OCI-LY3 (cell line): Measurements from ENCODE around the gene CDCP2.

Experiments
- H2AFZ ChIP-seq: fragments of 200-600, 300-600 bp; shearing (Covaris generic); 2 replicates; pipeline ENCODE4 v1.6.0; 2014; ENCODE audit warnings: antibody characterized with exemption, low read depth, low read length
- H3K27ac ChIP-seq: fragments of 200-600, 300-600 bp; sonication (generic); 2 replicates; pipeline ENCODE4 v1.5.1; 2014; ENCODE audit warnings: mild to moderate bottlenecking, low read length, moderate library complexity, mixed read lengths
- H3K27me3 ChIP-seq: fragments of 200-600, 300-600 bp; sonication (generic); 2 replicates; pipeline ENCODE4 v1.6.1; 2014; ENCODE audit warnings: low read depth, low read length, mixed read lengths
- H3K36me3 ChIP-seq: fragments of 200-600, 300-600 bp; sonication (generic); replicated peaks from 2 replicates; pipeline ENCODE3; 2014; ENCODE audit warnings: low read depth, low read length, mixed read lengths
- H3K4me1 ChIP-seq: fragments of 300-600, 200-600 bp; sonication (generic); 2 replicates; pipeline ENCODE4 v1.6.1; 2014; ENCODE audit warnings: low read length, mixed read lengths
- H3K4me2 ChIP-seq: fragments of 200-600, 300-600 bp; sonication (generic); 2 replicates; pipeline ENCODE4 v1.6.1; 2014; ENCODE audit warnings: low read length, mixed read lengths
- H3K4me3 ChIP-seq: fragments of 300-600, 200-600 bp; sonication (generic); 2 replicates; pipeline ENCODE4 v1.5.1; 2014; ENCODE audit warnings: antibody characterized with exemption, mild to moderate bottlenecking, low read length, moderate library complexity
- H3K79me2 ChIP-seq: fragments of 300-600, 200-600 bp; shearing (Covaris generic); 2 replicates; pipeline ENCODE4 v1.6.1; 2014; ENCODE audit warnings: mild to moderate bottlenecking, low read length, mixed read lengths
- H3K9ac ChIP-seq: fragments of 300-600, 200-600 bp; shearing (Covaris generic); 2 replicates; pipeline ENCODE4 v1.6.0; 2014; ENCODE audit warnings: mild to moderate bottlenecking, low read length, moderate library complexity
- H3K9me3 ChIP-seq: fragments of 200-600, 300-600 bp; shearing (Covaris generic); 2 replicates; pipeline ENCODE4 v1.6.1; 2014; ENCODE audit warnings: low read length, mixed read lengths; ENCODE audit not compliant: insufficient read depth
- H4K20me1 ChIP-seq: fragments of 200-600, 300-600 bp; sonication (generic); 2 replicates; pipeline ENCODE4 v1.6.1; 2016; ENCODE audit warnings: low read length, mixed read lengths; ENCODE audit not compliant: insufficient read depth
- EZH2phosphoT487 ChIP-seq: fragments of 200-600 bp; shearing (Covaris generic); IDR thresholded peaks from 2 replicates; pipeline ENCODE4 v1.6.1; 2018; ENCODE audit warnings: antibody characterized with exemption, mixed run types, low read depth
- TF ChIP-seq, protein P1 (sequence below): fragments of 200-600, 300-600 bp; sonication (generic); IDR thresholded peaks from 2 replicates; pipeline ENCODE4 v1.5.1; 2014; ENCODE audit warnings: antibody characterized with exemption, low read length, low read depth

CDCP2 gene

DNA sequence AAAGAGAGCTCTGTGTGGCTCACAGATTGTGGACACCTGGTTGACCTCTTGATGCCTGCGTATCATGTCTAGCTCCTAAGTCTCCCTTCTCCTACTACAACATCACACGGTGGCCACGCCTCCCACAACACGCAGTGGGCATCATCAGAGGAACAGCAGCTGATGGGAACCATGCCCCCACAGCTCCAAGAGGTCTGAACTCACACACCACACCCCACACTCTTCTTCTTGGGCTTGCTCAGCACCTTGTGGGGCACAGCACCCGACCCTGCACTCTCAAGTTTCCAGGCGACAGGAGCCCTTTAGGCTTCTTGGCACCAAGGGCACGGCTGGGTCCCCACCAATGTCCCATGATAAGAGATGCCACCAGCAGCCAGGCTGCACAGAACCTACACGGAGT lies 18.8 kb upstream of the CDCP2 start:
- Histone ChIP-seq H3K27ac (no peak overlapping the region), H3K4me3 (no peak overlapping the region), H4K20me1 (no peaks in the 10 kb centered on the region), H2AFZ (no peak overlapping the region), H3K9ac (no peak overlapping the region), H3K9me3 (no peaks in the 10 kb centered on the region), H3K36me3 (no peaks in the 10 kb centered on the region), H3K79me2 (no peaks in the 10 kb centered on the region), H3K27me3 (no peaks in the 10 kb centered on the region), H3K4me2 (no peak overlapping the region), H3K4me1 (no peaks in the 10 kb centered on the region)
- no peak for TF ChIP-seq EZH2phosphoT487
- TF ChIP-seq, protein P1, sequence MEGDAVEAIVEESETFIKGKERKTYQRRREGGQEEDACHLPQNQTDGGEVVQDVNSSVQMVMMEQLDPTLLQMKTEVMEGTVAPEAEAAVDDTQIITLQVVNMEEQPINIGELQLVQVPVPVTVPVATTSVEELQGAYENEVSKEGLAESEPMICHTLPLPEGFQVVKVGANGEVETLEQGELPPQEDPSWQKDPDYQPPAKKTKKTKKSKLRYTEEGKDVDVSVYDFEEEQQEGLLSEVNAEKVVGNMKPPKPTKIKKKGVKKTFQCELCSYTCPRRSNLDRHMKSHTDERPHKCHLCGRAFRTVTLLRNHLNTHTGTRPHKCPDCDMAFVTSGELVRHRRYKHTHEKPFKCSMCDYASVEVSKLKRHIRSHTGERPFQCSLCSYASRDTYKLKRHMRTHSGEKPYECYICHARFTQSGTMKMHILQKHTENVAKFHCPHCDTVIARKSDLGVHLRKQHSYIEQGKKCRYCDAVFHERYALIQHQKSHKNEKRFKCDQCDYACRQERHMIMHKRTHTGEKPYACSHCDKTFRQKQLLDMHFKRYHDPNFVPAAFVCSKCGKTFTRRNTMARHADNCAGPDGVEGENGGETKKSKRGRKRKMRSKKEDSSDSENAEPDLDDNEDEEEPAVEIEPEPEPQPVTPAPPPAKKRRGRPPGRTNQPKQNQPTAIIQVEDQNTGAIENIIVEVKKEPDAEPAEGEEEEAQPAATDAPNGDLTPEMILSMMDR, result no peak

DNA sequence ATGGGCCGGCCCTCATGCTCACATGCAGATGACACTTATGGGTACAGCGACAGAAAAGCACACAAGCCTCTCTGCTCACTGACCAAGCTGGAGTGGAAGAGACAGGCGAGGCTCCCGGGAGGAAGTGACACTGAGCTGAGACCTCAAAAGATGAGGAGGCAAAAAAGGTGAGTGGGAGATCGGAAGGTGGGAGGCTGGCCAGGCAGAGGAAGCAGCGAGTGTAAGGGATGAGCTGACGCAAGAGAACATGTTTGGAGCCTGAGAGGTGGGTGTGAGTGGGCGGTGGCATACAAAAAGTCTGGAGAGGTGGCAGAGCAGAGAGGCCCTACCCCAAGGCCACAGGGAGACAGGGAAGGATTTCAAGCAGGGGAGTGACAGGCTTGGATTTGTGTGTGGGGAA lies 18.2 kb upstream of the CDCP2 start:
- Histone ChIP-seq H3K9ac (no peak overlapping the region), H3K4me3 (no peak overlapping the region), H3K79me2 (no peaks in the 10 kb centered on the region), H3K4me1 (no peaks in the 10 kb centered on the region), H4K20me1 (no peaks in the 10 kb centered on the region), H2AFZ (no peak overlapping the region), H3K4me2 (no peak overlapping the region), H3K27ac (no peak overlapping the region), H3K9me3 (no peaks in the 10 kb centered on the region), H3K27me3 (no peaks in the 10 kb centered on the region), H3K36me3 (no peaks in the 10 kb centered on the region)
- no peak for TF ChIP-seq EZH2phosphoT487
- TF ChIP-seq, protein P1, result no peak

DNA sequence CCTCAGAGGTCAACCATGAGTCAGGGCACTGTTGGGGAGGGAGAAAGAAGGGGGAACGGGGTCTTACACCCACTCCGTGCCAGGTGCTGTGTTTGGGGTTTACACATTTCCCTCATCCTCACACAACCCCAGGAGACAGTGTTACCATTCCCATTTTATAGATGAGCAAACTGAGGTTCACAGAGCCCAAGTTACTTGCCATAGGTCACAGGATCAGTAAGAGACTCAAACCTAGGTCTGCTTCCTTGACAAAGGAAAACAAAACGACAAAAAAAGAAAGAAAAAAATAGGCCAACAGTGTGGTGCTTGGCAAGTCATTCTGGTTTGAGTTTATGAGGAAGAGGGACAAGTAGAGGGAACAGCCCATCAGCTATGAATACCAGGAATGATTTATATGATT lies 16.3 kb upstream of the CDCP2 start:
- Histone ChIP-seq H3K27ac (no peak overlapping the region), H2AFZ (no peak overlapping the region), H3K4me3 (no peak overlapping the region), H3K27me3 (no peaks in the 10 kb centered on the region), H3K9me3 (no peaks in the 10 kb centered on the region), H4K20me1 (no peaks in the 10 kb centered on the region), H3K79me2 (no peaks in the 10 kb centered on the region), H3K4me2 (no peak overlapping the region), H3K4me1 (no peaks in the 10 kb centered on the region), H3K9ac (no peak overlapping the region), H3K36me3 (no peaks in the 10 kb centered on the region)
- TF ChIP-seq, protein P1, result no peak
- TF ChIP-seq EZH2phosphoT487, result no peak

DNA sequence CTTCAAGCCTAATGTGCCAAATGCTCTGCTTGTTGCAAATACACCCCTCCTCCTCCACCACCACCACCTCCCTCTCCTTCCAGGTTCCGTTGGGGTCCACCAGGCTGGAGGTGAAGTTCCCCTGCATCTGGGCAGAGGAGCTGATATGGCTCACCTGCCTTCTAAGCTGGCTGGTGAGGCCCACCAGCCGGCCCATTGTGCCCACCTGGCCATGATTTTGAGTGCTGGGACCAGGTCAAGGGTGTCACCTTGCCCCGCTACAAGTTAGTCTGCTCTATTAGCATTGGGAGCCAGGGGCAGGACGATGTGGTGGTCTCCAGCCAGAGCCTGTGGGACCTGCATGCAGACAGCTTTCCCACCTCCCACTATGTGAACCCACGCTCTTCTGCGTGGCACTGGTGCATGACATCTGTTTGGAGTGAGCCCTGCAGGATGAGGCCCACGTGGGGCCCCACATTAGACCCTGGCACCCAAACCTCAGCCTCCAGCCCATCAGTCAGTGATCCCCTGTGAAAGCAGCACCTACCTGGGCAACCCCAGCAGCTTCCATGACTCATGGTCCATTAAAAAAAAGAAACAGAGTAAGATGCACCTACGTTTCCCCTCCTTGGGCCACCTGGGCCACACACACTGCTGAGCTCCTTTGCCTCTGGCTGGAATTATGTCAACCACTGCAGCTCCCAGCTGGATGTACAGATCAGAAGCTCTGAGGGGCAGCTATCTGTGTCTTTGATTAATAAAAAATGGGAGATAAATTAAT lies 15.6 kb upstream of the CDCP2 start:
- H3K36me3 ChIP-seq, result no peaks in the 10 kb centered on the region
- H3K9ac ChIP-seq, result no peak overlapping the region
- no peak overlapping the region for H3K4me3 ChIP-seq
- no peaks in the 10 kb centered on the region for H4K20me1 ChIP-seq
- no peaks in the 10 kb centered on the region for H3K9me3 ChIP-seq
- H3K4me1 ChIP-seq, result no peaks in the 10 kb centered on the region
- no peaks in the 10 kb centered on the region for H3K27me3 ChIP-seq
- no peak overlapping the region for H3K4me2 ChIP-seq
- no peak for TF ChIP-seq EZH2phosphoT487
- TF ChIP-seq, protein P1, result no peak
- no peaks in the 10 kb centered on the region for H3K79me2 ChIP-seq
- no peak overlapping the region for H3K27ac ChIP-seq
- no peak overlapping the region for H2AFZ ChIP-seq
